HEK293 (cell line): ENCODE data around the gene ARAP3.

Experiments
- TSHZ1 ChIP-seq: fragments of 450-650 bp; formaldehyde crosslinking; IDR thresholded peaks from 2 replicates; pipeline ENCODE4 v1.5.1; 2016; ENCODE audit warnings: missing biosample characterization, missing genetic modification characterization, borderline replicate concordance
- ZNF114 ChIP-seq: fragments of 450-650 bp; formaldehyde crosslinking; IDR thresholded peaks from 2 replicates; pipeline ENCODE4 v1.5.0; 2017; ENCODE audit warnings: missing biosample characterization, missing genetic modification characterization
- ZNF280D ChIP-seq: fragments of 450-650 bp; formaldehyde crosslinking; IDR thresholded peaks from 2 replicates; pipeline ENCODE4 v1.5.1; 2016; ENCODE audit warnings: missing biosample characterization, missing genetic modification characterization
- ZNF335 ChIP-seq: fragments of 450-650 bp; formaldehyde crosslinking; conservative IDR thresholded peaks from 2 replicates; pipeline ENCODE4 v1.5.1; 2016; ENCODE audit warnings: missing biosample characterization, missing genetic modification characterization
- ZNF350 ChIP-seq: fragments of 450-650 bp; formaldehyde crosslinking; IDR thresholded peaks from 2 replicates; pipeline ENCODE4 v1.5.0; 2017; ENCODE audit warnings: missing biosample characterization, mild to moderate bottlenecking, missing genetic modification characterization
- ZNF501 ChIP-seq: fragments of 450-650 bp; formaldehyde crosslinking; IDR thresholded peaks from 2 replicates; pipeline ENCODE4 v1.5.1; 2016; ENCODE audit warnings: missing biosample characterization, missing genetic modification characterization
- ZNF529 ChIP-seq: fragments of 450-650 bp; formaldehyde crosslinking; IDR thresholded peaks from 2 replicates; pipeline ENCODE4 v1.5.1; 2017; ENCODE audit warnings: missing genetic modification characterization, missing biosample characterization; ENCODE audit not compliant: insufficient replicate concordance
- ZNF561 ChIP-seq: fragments of 450-650 bp; IDR thresholded peaks from 2 replicates; pipeline ENCODE4 v1.5.1; 2018; ENCODE audit warnings: missing biosample characterization, missing genetic modification characterization, borderline replicate concordance
- ZNF660 ChIP-seq: fragments of 450-650 bp; IDR thresholded peaks from 2 replicates; pipeline ENCODE4 v1.5.1; 2018; ENCODE audit warnings: missing biosample characterization, mild to moderate bottlenecking, missing genetic modification characterization
- ZNF704 ChIP-seq: fragments of 450-650 bp; formaldehyde crosslinking; IDR thresholded peaks from 2 replicates; pipeline ENCODE4 v1.5.1; 2016; ENCODE audit warnings: missing biosample characterization, missing genetic modification characterization
- ZNF830 ChIP-seq: fragments of 450-650 bp; IDR thresholded peaks from 2 replicates; pipeline ENCODE4 v1.5.0; 2018; ENCODE audit warnings: missing biosample characterization, missing genetic modification characterization, low read depth, mild to moderate bottlenecking, moderate library complexity
- ZNF843 ChIP-seq: fragments of 450-650 bp; formaldehyde crosslinking; IDR thresholded peaks from 2 replicates; pipeline ENCODE4 v1.5.1; 2016; ENCODE audit warnings: missing biosample characterization, missing genetic modification characterization
- TF ChIP-seq, protein P1 (sequence below): fragments of 450-650 bp; formaldehyde crosslinking; IDR thresholded peaks from 2 replicates; pipeline ENCODE4 v1.5.1; 2016; ENCODE audit warnings: missing biosample characterization, missing genetic modification characterization
- TF ChIP-seq, protein P2 (sequence below): fragments of 450-650 bp; formaldehyde crosslinking; IDR thresholded peaks from 2 replicates; pipeline ENCODE4 v1.5.1; 2016; ENCODE audit warnings: missing biosample characterization, missing genetic modification characterization, low read depth

GRCh38 chr5:141668601-141669265 lies 13.3 kb downstream of the ARAP3 start:
- TF ChIP-seq, protein P1, sequence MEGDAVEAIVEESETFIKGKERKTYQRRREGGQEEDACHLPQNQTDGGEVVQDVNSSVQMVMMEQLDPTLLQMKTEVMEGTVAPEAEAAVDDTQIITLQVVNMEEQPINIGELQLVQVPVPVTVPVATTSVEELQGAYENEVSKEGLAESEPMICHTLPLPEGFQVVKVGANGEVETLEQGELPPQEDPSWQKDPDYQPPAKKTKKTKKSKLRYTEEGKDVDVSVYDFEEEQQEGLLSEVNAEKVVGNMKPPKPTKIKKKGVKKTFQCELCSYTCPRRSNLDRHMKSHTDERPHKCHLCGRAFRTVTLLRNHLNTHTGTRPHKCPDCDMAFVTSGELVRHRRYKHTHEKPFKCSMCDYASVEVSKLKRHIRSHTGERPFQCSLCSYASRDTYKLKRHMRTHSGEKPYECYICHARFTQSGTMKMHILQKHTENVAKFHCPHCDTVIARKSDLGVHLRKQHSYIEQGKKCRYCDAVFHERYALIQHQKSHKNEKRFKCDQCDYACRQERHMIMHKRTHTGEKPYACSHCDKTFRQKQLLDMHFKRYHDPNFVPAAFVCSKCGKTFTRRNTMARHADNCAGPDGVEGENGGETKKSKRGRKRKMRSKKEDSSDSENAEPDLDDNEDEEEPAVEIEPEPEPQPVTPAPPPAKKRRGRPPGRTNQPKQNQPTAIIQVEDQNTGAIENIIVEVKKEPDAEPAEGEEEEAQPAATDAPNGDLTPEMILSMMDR (tag by site-specific recombination): no peak
- no peak for TF ChIP-seq ZNF561 (tag by site-specific recombination)
- TF ChIP-seq ZNF114 (tag by site-specific recombination): no peak
- TF ChIP-seq, protein P2, sequence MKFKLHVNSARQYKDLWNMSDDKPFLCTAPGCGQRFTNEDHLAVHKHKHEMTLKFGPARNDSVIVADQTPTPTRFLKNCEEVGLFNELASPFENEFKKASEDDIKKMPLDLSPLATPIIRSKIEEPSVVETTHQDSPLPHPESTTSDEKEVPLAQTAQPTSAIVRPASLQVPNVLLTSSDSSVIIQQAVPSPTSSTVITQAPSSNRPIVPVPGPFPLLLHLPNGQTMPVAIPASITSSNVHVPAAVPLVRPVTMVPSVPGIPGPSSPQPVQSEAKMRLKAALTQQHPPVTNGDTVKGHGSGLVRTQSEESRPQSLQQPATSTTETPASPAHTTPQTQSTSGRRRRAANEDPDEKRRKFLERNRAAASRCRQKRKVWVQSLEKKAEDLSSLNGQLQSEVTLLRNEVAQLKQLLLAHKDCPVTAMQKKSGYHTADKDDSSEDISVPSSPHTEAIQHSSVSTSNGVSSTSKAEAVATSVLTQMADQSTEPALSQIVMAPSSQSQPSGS: no peak
- TF ChIP-seq ZNF335: no peak
- no peak for TF ChIP-seq ZNF501 (tag by site-specific recombination)
- TF ChIP-seq ZNF830 (tag by site-specific recombination): no peak
- TF ChIP-seq ZNF529 (tag by site-specific recombination): no peak
- TF ChIP-seq ZNF843 (tag by site-specific recombination): no peak
- TF ChIP-seq ZNF660 (tag by site-specific recombination): no peak
- TF ChIP-seq ZNF704: no peak
- no peak for TF ChIP-seq ZNF350
- TF ChIP-seq ZNF280D: no peak
- TF ChIP-seq TSHZ1: no peak
